Natural killer cell (primary cell): ENCODE measurements around the gene CCM2L. TPM values are rescaled to one million over a fixed set of nuclear protein-coding genes. Genes with fewer than 3 reads are reported as not detected.

Experiments used
- ATAC-seq, 3 donors: fragments of 150-1000 bp in 2 of 3; fragments of 200-7000 bp in 1 of 3; cut with Tn5 transposase; 1 replicate in 1 of 3; 2 replicates in 2 of 3; pipeline ENCODE4 v1.10.0; 2021; ENCODE audit warnings: mild to moderate bottlenecking in 2 of 3, moderate library complexity in 2 of 3
- DNase-seq, 2 donors: peaks; one replicate each; pipeline versions ENCODE4 v3.0.0 to v3.0.0-alpha.2; 2013 to 2021; ENCODE audit warnings: mixed read lengths in 1 of 2
- H3K27ac ChIP-seq: one replicate; pipeline ENCODE4 v1.5.1; 2013; ENCODE audit warnings: mild to moderate bottlenecking, low read length
- H3K27me3 ChIP-seq: one replicate; pipeline ENCODE4 v1.6.1; 2013; ENCODE audit warnings: low read length; ENCODE audit not compliant: control insufficient read depth, insufficient read depth
- H3K36me3 ChIP-seq: one replicate; pipeline ENCODE4 v1.6.1; 2013; ENCODE audit warnings: low read length; ENCODE audit not compliant: control insufficient read depth, insufficient read depth
- H3K4me1 ChIP-seq: one replicate; pipeline ENCODE4 v1.6.1; 2013; ENCODE audit warnings: low read length; ENCODE audit not compliant: control insufficient read depth, insufficient read depth
- H3K4me3 ChIP-seq: one replicate; pipeline ENCODE4 v1.5.1; 2013; ENCODE audit warnings: low read length
- H3K9me3 ChIP-seq: one replicate; pipeline ENCODE4 v1.6.1; 2013; ENCODE audit warnings: low read length; ENCODE audit not compliant: control insufficient read depth, insufficient read depth
- H3K27ac Mint-ChIP-seq, 2 donors: one replicate each; pipeline ENCODE4 v1.8.0; 2022; ENCODE audit warnings: mild to moderate bottlenecking in 2 of 2, mixed read lengths in 2 of 2, moderate library complexity in 1 of 2
- H3K27me3 Mint-ChIP-seq, 2 donors: one replicate each; pipeline ENCODE4 v1.8.0; 2022; ENCODE audit warnings: low read depth in 2 of 2, mixed read lengths in 2 of 2
- H3K36me3 Mint-ChIP-seq: one replicate; pipeline ENCODE4 v1.8.0; 2022; ENCODE audit warnings: mixed read lengths
- H3K4me1 Mint-ChIP-seq, 2 donors: one replicate each; pipeline ENCODE4 v1.8.0; 2022; ENCODE audit warnings: mixed read lengths in 2 of 2
- H3K4me3 Mint-ChIP-seq: one replicate; pipeline ENCODE4 v1.8.0; 2022; ENCODE audit warnings: mild to moderate bottlenecking, moderate library complexity, mixed read lengths
- H3K9me3 Mint-ChIP-seq, 2 donors: one replicate each; pipeline ENCODE4 v1.8.0; 2022; ENCODE audit warnings: mixed read lengths in 2 of 2
- CTCF ChIP-seq: fragments of 200-600 bp; IDR thresholded peaks from one replicate; pipeline ENCODE4 v1.8.0; 2022; ENCODE audit warnings: antibody characterized with exemption
- WGBS: methylation state at CpG from one replicate; pipeline ENCODE4 v1.1.7; 2013; ENCODE audit warnings: missing lambda C conversion rate; ENCODE audit not compliant: insufficient coverage; 5-methylcytosine and 5-hydroxymethylcytosine counted together
- intact Hi-C: fragments of 100-400 bp; cut with micrococcal nuclease; formaldehyde crosslinking; loops from one replicate; pipeline ENCODE4 v1.14.2; 2022
- total RNA-seq, 4 donors: library from RNA; stranded (reverse); fragments of 120-200 nt in 1 of 4; gene quantifications; one replicate each; pipeline versions ENCODE4 v1.2.3 to v1.2.4, GENCODE V29; 2013 to 2022

CCM2L gene
- total RNA-seq, 3 donors from 2014 or later (not counting 1 experiment from before 2014, with no cell fraction given) = not detected

DNA sequence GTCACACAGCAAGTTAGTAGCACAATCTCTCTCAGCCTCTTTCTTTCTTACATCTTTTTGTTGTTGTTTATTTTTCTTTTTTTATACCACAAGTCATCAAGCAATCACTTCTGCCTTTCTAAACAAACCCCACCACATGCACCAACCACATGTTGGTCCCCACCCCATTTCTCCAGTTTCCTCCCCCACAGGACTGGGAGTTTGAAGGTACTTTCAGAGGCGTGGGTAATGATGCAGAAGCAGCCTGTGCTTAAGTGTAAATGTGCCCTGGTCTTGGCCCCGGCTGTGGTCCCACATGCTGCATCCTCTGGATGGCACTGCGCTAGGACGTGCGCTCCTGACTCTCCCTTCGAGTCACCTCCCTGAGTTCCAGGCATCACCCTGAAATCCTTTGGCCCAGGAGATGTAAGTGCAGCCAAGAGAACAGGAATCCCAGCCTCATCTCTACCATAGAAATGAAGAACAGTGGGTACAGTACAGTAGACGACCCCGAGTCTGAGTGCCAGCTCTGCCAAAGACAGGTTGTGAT lies 47.5 kb downstream of the CCM2L start:
- peaks cover 10% of the 10 kb centered on the region for H3K4me1 ChIP-seq
- H3K4me3 Mint-ChIP-seq = no peak overlapping the region
- ATAC-seq = no peak
- no peaks in the 10 kb centered on the region for H3K9me3 Mint-ChIP-seq
- H3K4me1 Mint-ChIP-seq = no peaks in the 10 kb centered on the region
- H3K9me3 ChIP-seq = no peaks in the 10 kb centered on the region
- H3K27me3 ChIP-seq = peaks cover 5% of the 10 kb centered on the region
- no peak for DNase-seq
- intact Hi-C loops = no loop called here
- H3K4me3 ChIP-seq = no peak overlapping the region
- 79% methylated on average over 8 of the region's 8 CpGs for WGBS
- no peak overlapping the region for H3K27ac ChIP-seq
- no peaks in the 10 kb centered on the region for H3K36me3 ChIP-seq
- no peak for TF ChIP-seq CTCF
- peaks cover 37 to 49% of the 10 kb centered on the region in 2 donors for H3K27me3 Mint-ChIP-seq
- no peaks in the 10 kb centered on the region for H3K36me3 Mint-ChIP-seq
- no peak overlapping the region for H3K27ac Mint-ChIP-seq

- Mint-ChIP-seq H3K27me3 (peaks cover 26 to 49% of the 10 kb centered on the region in 2 donors), H3K9me3 (no peaks in the 10 kb centered on the region), H3K4me3 (no peak overlapping the region), H3K27ac (no peak overlapping the region), H3K4me1 (no peaks in the 10 kb centered on the region), H3K36me3 (no peaks in the 10 kb centered on the region)
- TF ChIP-seq CTCF = no peak
- no peak for ATAC-seq
- no peak for DNase-seq
- H3K4me3 ChIP-seq = no peak overlapping the region
- H3K27ac ChIP-seq = no peak overlapping the region
- H3K27me3 ChIP-seq = no peaks in the 10 kb centered on the region
- H3K9me3 ChIP-seq = no peaks in the 10 kb centered on the region
- H3K36me3 ChIP-seq = no peaks in the 10 kb centered on the region
- 100% methylated on average over 1 of the region's 1 CpG for WGBS
- H3K4me1 ChIP-seq = peaks cover 8% of the 10 kb centered on the region
- intact Hi-C loops = no loop called here
These were observed 49.0 kb downstream of the CCM2L start for GRCh38 chr20:32059189-32059588.

- TF ChIP-seq CTCF = no peak
- DNase-seq = no peak
- Histone ChIP-seq H3K9me3 (no peaks in the 10 kb centered on the region), H3K27me3 (no peaks in the 10 kb centered on the region), H3K36me3 (no peaks in the 10 kb centered on the region), H3K4me3 (no peak overlapping the region), H3K27ac (no peak overlapping the region), H3K4me1 (peaks cover 4% of the 10 kb centered on the region)
- no peaks in the 10 kb centered on the region for H3K4me1 Mint-ChIP-seq
- no peaks in the 10 kb centered on the region for H3K9me3 Mint-ChIP-seq
- H3K4me3 Mint-ChIP-seq = no peak overlapping the region
- intact Hi-C loops = no loop called here
- peak; percentile 20 to 73 (median 21) for ATAC-seq
- WGBS = 7% methylated on average over 4 of the region's 4 CpGs
- H3K27ac Mint-ChIP-seq = no peak overlapping the region
- H3K27me3 Mint-ChIP-seq = peaks cover 23 to 51% of the 10 kb centered on the region in 2 donors
- no peaks in the 10 kb centered on the region for H3K36me3 Mint-ChIP-seq
These were observed 52.5 kb downstream of the CCM2L start for GRCh38 chr20:32062776-32063170.

DNA sequence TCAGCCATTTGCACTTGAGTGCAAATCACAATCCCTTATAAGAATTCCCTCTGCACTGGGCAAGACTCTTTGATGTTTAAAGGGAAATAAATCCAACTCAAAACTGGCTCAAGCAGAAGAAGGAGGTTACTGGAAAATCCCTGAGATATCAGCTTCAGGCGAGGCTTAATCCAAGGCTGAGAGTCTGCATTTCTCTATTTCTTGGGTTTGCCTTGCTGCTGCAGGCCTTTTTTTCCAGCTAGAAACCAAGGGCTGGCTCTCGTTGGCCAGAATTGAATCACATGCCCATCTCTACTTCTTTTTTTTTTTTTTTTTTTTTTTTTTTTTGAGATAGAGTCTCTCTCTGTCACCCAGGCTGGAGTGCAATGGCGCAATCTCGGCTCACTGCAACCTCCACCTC lies 53.5 kb downstream of the CCM2L start:
- DNase-seq = no peak
- Mint-ChIP-seq H3K36me3 (no peaks in the 10 kb centered on the region), H3K27me3 (peaks cover 20 to 42% of the 10 kb centered on the region in 2 donors), H3K27ac (no peak overlapping the region), H3K4me1 (no peaks in the 10 kb centered on the region), H3K4me3 (no peak overlapping the region), H3K9me3 (no peaks in the 10 kb centered on the region)
- Histone ChIP-seq H3K27me3 (no peaks in the 10 kb centered on the region), H3K36me3 (no peaks in the 10 kb centered on the region), H3K4me3 (no peak overlapping the region), H3K9me3 (no peaks in the 10 kb centered on the region), H3K4me1 (peaks cover 4% of the 10 kb centered on the region), H3K27ac (peak overlapping the region; percentile 32)
- no peak for TF ChIP-seq CTCF
- intact Hi-C loops = no loop called here
- WGBS = 100% methylated on average over 1 of the region's 4 CpGs
- ATAC-seq = no peak
